Cerebellar cortex (tissue), 1 donor: ENCODE results near the gene CCDC106.

Source experiments
- DNase-seq: peaks from one replicate; pipeline ENCODE4 v3.0.0-alpha.2; 2015; ENCODE audit warnings: low spot score

CCDC106 gene

GRCh38 chr19:55697069-55697440, 49.0 kb downstream of the CCDC106 start:
- no peak for DNase-seq

- no peak for DNase-seq
These were observed 49.7 kb downstream of the CCDC106 start for GRCh38 chr19:55697698-55698097.

- no peak for DNase-seq
These were observed 50.2 kb downstream of the CCDC106 start for GRCh38 chr19:55698256-55698655.

- DNase-seq: no peak
These were observed 51.2 kb downstream of the CCDC106 start for GRCh38 chr19:55699221-55699620.

GRCh38 chr19:55700813-55701212, 52.8 kb downstream of the CCDC106 start:
- DNase-seq: no peak

GRCh38 chr19:55702131-55702627, 54.2 kb downstream of the CCDC106 start:
- no peak for DNase-seq
